Esophagus (tissue), 2 donors: ENCODE data around the gene TBK1. TPM values are rescaled to one million over a fixed set of nuclear protein-coding genes. Genes with fewer than 3 reads are reported as not detected.
A peak's percentile ranks its signal among the peaks of the same experiment; 100 is the strongest.

ENCODE experiments used
- H3K27ac ChIP-seq, 2 donors: one replicate each; pipeline ENCODE4 v1.5.1; 2013; ENCODE audit warnings: low read depth in 2 of 2, mild to moderate bottlenecking in 2 of 2, inconsistent platforms in 1 of 2, low read length in 1 of 2, moderate library complexity in 1 of 2
- H3K27me3 ChIP-seq, 2 donors: one replicate each; pipeline ENCODE4 v1.6.1; 2013; ENCODE audit warnings: low read length in 2 of 2, control low read depth in 1 of 2, mild to moderate bottlenecking in 1 of 2; ENCODE audit not compliant: insufficient read depth in 2 of 2, control insufficient read depth in 1 of 2
- H3K36me3 ChIP-seq, 2 donors: one replicate each; pipeline ENCODE4 v1.6.1; 2013; ENCODE audit warnings: low read length in 1 of 2; ENCODE audit not compliant: control insufficient read depth in 2 of 2, insufficient read depth in 2 of 2
- H3K4me1 ChIP-seq, 2 donors: one replicate each; pipeline ENCODE4 v1.6.1; 2013; ENCODE audit warnings: low read length in 1 of 2; ENCODE audit not compliant: control insufficient read depth in 2 of 2, insufficient read depth in 2 of 2
- H3K4me3 ChIP-seq, 2 donors: one replicate each; pipeline ENCODE4 v1.5.1; 2013; ENCODE audit warnings: low read length in 2 of 2, mild to moderate bottlenecking in 2 of 2, low read depth in 1 of 2, moderate library complexity in 1 of 2
- H3K9me3 ChIP-seq, 2 donors: one replicate each; pipeline ENCODE4 v1.6.1; 2013; ENCODE audit warnings: mild to moderate bottlenecking in 2 of 2, low read depth in 1 of 2, low read length in 1 of 2, moderate library complexity in 1 of 2; ENCODE audit not compliant: control insufficient read depth in 2 of 2, insufficient read depth in 1 of 2
- WGBS, 2 donors: extraction: QIAGEN DNeasy Blood & Tissue Kit; methylation state at CpG; one replicate each; pipeline ENCODE4 v1.1.7; 2013; 5-methylcytosine and 5-hydroxymethylcytosine counted together
- polyA plus RNA-seq, 2 donors: library from polyadenylated mRNA; stranded (reverse); fragments of 200-250 nt; gene quantifications; one replicate each; pipeline ENCODE4 v1.2.3, GENCODE V29; 2013
- donor health status: healthy with polysubstance abuse.
- donor health status: Bipolar disorder and iron deficiency.

The TBK1 gene
- polyA plus RNA-seq = 10 to 100 TPM; 10.1 to 11.7 TPM

GRCh38 chr12:64451687-64452558, at the start of gene TBK1:
TSS of gene TBK1 (plus strand) at chr12:64452120. CDS start at chr12:64455871, 3,751 bp downstream.
- no peaks in the 10 kb centered on the region for H3K27me3 ChIP-seq
- no peaks in the 10 kb centered on the region for H3K4me1 ChIP-seq
- peak within 1 kb of the TSS; percentile 98 to 99 for H3K27ac ChIP-seq
- H3K9me3 ChIP-seq = no peaks in the 10 kb centered on the region
- peak within 1 kb of the TSS; percentile 96 for H3K4me3 ChIP-seq
- H3K36me3 ChIP-seq = peaks cover 0 to 2% of the 10 kb centered on the region in 2 donors
- WGBS, 2 donors = 0 to 1% methylated on average over 69 to 94 of the region's 94 CpGs

GRCh38 chr12:64402181-64402580, 49.7 kb upstream of the TBK1 start:
- no peak overlapping the region for H3K4me3 ChIP-seq
- peaks cover 0 to 3% of the 10 kb centered on the region in 2 donors for H3K4me1 ChIP-seq
- no peaks in the 10 kb centered on the region for H3K9me3 ChIP-seq
- H3K27me3 ChIP-seq = no peaks in the 10 kb centered on the region
- H3K27ac ChIP-seq = no peak overlapping the region
- no peaks in the 10 kb centered on the region for H3K36me3 ChIP-seq
- WGBS, 2 donors = 89 to 90% methylated on average over 5 of the region's 5 CpGs

GRCh38 chr12:64403707-64404469, 48.0 kb upstream of the TBK1 start, which contains the start of gene XPOT:
TSS of gene XPOT (plus strand) at chr12:64404392. CDS start at chr12:64410036, 5,644 bp downstream.
- no peaks in the 10 kb centered on the region for H3K27me3 ChIP-seq
- H3K9me3 ChIP-seq = no peaks in the 10 kb centered on the region
- H3K36me3 ChIP-seq = no peaks in the 10 kb centered on the region
- peak within 1 kb of the TSS; percentile 91 to 94 for H3K4me3 ChIP-seq
- H3K27ac ChIP-seq = peak within 1 kb of the TSS; percentile 93 to 95
- 12% methylated on average over 58 to 60 of the region's 60 CpGs for WGBS, 2 donors
- peaks cover 0 to 3% of the 10 kb centered on the region in 2 donors for H3K4me1 ChIP-seq

- Histone ChIP-seq H3K36me3 (no peaks in the 10 kb centered on the region), H3K4me1 (peaks cover 0 to 3% of the 10 kb centered on the region in 2 donors), H3K9me3 (no peaks in the 10 kb centered on the region), H3K27me3 (no peaks in the 10 kb centered on the region), H3K27ac (peak overlapping the region; percentile 93 to 95), H3K4me3 (peak overlapping the region; percentile 91 to 94)
- 0 to 1% methylated on average over 74 to 78 of the region's 78 CpGs for WGBS, 2 donors
Measured at GRCh38 chr12:64404470-64405256, 47.3 kb upstream of the TBK1 start.

GRCh38 chr12:64407342-64408223, 44.3 kb upstream of the TBK1 start:
- no peaks in the 10 kb centered on the region for H3K27me3 ChIP-seq
- H3K4me1 ChIP-seq = peaks cover 0 to 3% of the 10 kb centered on the region in 2 donors
- no peaks in the 10 kb centered on the region for H3K9me3 ChIP-seq
- whole genome bisulfite sequencing, 2 donors = 86 to 90% methylated on average over 9 of the region's 9 CpGs
- H3K4me3 ChIP-seq = no peak overlapping the region
- no peak overlapping the region for H3K27ac ChIP-seq
- H3K36me3 ChIP-seq = peaks cover 0 to 5% of the 10 kb centered on the region in 2 donors

- Histone ChIP-seq H3K4me3 (no peak overlapping the region), H3K36me3 (peaks cover 2 to 13% of the 10 kb centered on the region in 2 donors), H3K27me3 (no peaks in the 10 kb centered on the region), H3K4me1 (no peaks in the 10 kb centered on the region), H3K9me3 (no peaks in the 10 kb centered on the region), H3K27ac (no peak overlapping the region)
- 91 to 95% methylated on average over 2 of the region's 2 CpGs for WGBS, 2 donors
Measured at GRCh38 chr12:64411427-64411826, 40.5 kb upstream of the TBK1 start.

GRCh38 chr12:64412459-64412858, 39.5 kb upstream of the TBK1 start:
- H3K27ac ChIP-seq = no peak overlapping the region
- no peaks in the 10 kb centered on the region for H3K9me3 ChIP-seq
- WGBS, 2 donors = 93 to 97% methylated on average over 2 of the region's 2 CpGs
- no peaks in the 10 kb centered on the region for H3K27me3 ChIP-seq
- no peaks in the 10 kb centered on the region for H3K4me1 ChIP-seq
- no peak overlapping the region for H3K4me3 ChIP-seq
- peaks cover 4 to 13% of the 10 kb centered on the region in 2 donors for H3K36me3 ChIP-seq

- Histone ChIP-seq H3K4me1 (no peaks in the 10 kb centered on the region), H3K27me3 (no peaks in the 10 kb centered on the region), H3K9me3 (no peaks in the 10 kb centered on the region), H3K36me3 (peaks cover 4 to 13% of the 10 kb centered on the region in 2 donors), H3K27ac (no peak overlapping the region), H3K4me3 (no peak overlapping the region)
- 82 to 87% methylated on average over 2 of the region's 2 CpGs for WGBS, 2 donors
Measured at GRCh38 chr12:64413884-64414283, 38.0 kb upstream of the TBK1 start.
